ENCODE measurements around the gene MME.

- no peak for TF ChIP-seq POLR2A (IDR thresholded peaks at IDR 0.05)
- no peak for TF ChIP-seq CTCF (IDR thresholded peaks at IDR 0.05)
Observed at GRCh38 chr3:155047672-155048071, 32.4 kb upstream of the MME start.

Data from body of pancreas (tissue), 4 donors.